Measurements from ENCODE around the gene OLIG2. TPM values are rescaled to one million over a fixed set of nuclear protein-coding genes. Genes with fewer than 3 reads are reported as not detected.

The OLIG2 gene
- total RNA-seq, 2 donors from 2014 or later, result 0.53 TPM; not detected in 1

DNA sequence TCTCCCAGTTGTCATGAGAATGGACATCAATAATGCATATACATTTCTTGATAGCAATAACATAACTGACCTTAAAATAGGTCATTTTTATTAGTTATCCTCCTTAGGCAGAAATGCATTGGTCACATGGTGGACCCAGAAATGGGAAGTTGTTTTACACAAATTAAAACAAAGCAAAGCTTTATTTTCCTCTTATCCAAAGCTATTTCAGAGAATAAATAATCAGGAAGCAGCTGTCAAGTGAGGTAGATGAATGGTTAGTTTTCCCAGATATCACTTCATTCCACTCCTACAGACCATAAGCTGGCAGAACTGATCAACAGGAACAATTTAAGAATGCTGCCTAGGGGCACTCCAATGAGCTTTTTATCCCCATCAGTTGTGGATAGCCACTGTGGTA is 28.2 kb downstream of the OLIG2 start:
- DNase-seq, result no peak
- H3K27me3 Mint-ChIP-seq (ENCODE audit: insufficient read depth), result peaks cover 11% of the 10 kb centered on the region
- H3K9me3 ChIP-seq (ENCODE audit: control insufficient read depth, low read length), result no peaks in the 10 kb centered on the region
- H3K4me1 ChIP-seq (ENCODE audit: control insufficient read depth, insufficient read depth, low read length), result no peaks in the 10 kb centered on the region
- H3K27ac Mint-ChIP-seq, result no peak overlapping the region
- H3K36me3 ChIP-seq (ENCODE audit: control insufficient read depth, insufficient read depth, low read length), result no peaks in the 10 kb centered on the region
- no peaks in the 10 kb centered on the region for H3K4me1 Mint-ChIP-seq
- H3K4me3 Mint-ChIP-seq, result no peak overlapping the region
- H3K4me3 ChIP-seq (ENCODE audit: low read length), result no peak overlapping the region
- H3K27me3 ChIP-seq (ENCODE audit: control insufficient read depth, insufficient read depth, low read length, poor library complexity, severe bottlenecking), result peaks cover 35% of the 10 kb centered on the region
- H3K9me3 Mint-ChIP-seq, result no peaks in the 10 kb centered on the region
- no peak overlapping the region for H3K27ac ChIP-seq (ENCODE audit: low read depth, low read length)
- H3K36me3 Mint-ChIP-seq (ENCODE audit: low read depth), result no peaks in the 10 kb centered on the region
- TF ChIP-seq, protein P1, sequence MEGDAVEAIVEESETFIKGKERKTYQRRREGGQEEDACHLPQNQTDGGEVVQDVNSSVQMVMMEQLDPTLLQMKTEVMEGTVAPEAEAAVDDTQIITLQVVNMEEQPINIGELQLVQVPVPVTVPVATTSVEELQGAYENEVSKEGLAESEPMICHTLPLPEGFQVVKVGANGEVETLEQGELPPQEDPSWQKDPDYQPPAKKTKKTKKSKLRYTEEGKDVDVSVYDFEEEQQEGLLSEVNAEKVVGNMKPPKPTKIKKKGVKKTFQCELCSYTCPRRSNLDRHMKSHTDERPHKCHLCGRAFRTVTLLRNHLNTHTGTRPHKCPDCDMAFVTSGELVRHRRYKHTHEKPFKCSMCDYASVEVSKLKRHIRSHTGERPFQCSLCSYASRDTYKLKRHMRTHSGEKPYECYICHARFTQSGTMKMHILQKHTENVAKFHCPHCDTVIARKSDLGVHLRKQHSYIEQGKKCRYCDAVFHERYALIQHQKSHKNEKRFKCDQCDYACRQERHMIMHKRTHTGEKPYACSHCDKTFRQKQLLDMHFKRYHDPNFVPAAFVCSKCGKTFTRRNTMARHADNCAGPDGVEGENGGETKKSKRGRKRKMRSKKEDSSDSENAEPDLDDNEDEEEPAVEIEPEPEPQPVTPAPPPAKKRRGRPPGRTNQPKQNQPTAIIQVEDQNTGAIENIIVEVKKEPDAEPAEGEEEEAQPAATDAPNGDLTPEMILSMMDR (conservative IDR thresholded peaks at IDR 0.05), result no peak
- no peak overlapping the region for H3K9ac ChIP-seq (ENCODE audit: extremely low read depth, low read length, poor library complexity, severe bottlenecking)

DNA sequence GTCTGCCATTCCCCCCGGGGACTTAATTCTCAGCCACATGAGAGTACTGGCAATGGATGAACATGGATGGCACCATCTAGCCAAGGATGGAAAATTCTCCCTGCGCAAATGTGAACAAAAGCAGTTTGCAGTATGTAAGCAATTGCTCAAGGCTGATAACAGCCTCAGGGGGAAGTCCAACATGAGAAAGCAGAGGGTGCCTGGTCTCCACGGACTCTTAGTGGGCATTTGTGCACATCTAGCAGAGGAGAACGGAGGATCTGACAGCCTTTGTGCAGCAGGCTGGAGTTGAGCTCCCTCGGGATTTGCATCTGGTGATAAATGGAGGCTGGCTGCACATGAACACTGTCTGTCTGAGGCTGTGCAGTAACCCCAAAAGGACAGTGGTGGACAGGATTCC is 30.3 kb downstream of the OLIG2 start:
- no peaks in the 10 kb centered on the region for H3K9me3 ChIP-seq (ENCODE audit: control insufficient read depth, low read length)
- Mint-ChIP-seq H3K4me1 (no peaks in the 10 kb centered on the region), H3K4me3 (no peak overlapping the region), H3K27me3 (ENCODE audit: insufficient read depth) (peaks cover 27% of the 10 kb centered on the region), H3K36me3 (ENCODE audit: low read depth) (no peaks in the 10 kb centered on the region), H3K27ac (no peak overlapping the region), H3K9me3 (no peaks in the 10 kb centered on the region)
- H3K9ac ChIP-seq (ENCODE audit: extremely low read depth, low read length, poor library complexity, severe bottlenecking), result no peak overlapping the region
- H3K27me3 ChIP-seq (ENCODE audit: control insufficient read depth, insufficient read depth, low read length, poor library complexity, severe bottlenecking), result peaks cover 42% of the 10 kb centered on the region
- no peak for DNase-seq
- H3K4me1 ChIP-seq (ENCODE audit: control insufficient read depth, insufficient read depth, low read length), result no peaks in the 10 kb centered on the region
- WGBS, 2 experiments (ENCODE audit: insufficient coverage in 1 of 2, insufficient read length in 1 of 2), result 88 to 92% methylated on average over 5 of the region's 5 CpGs
- TF ChIP-seq, protein P1 (conservative IDR thresholded peaks at IDR 0.05), result no peak
- no peaks in the 10 kb centered on the region for H3K36me3 ChIP-seq (ENCODE audit: control insufficient read depth, insufficient read depth, low read length)
- H3K27ac ChIP-seq (ENCODE audit: low read depth, low read length), result no peak overlapping the region
- H3K4me3 ChIP-seq (ENCODE audit: low read length), result no peak overlapping the region

DNA sequence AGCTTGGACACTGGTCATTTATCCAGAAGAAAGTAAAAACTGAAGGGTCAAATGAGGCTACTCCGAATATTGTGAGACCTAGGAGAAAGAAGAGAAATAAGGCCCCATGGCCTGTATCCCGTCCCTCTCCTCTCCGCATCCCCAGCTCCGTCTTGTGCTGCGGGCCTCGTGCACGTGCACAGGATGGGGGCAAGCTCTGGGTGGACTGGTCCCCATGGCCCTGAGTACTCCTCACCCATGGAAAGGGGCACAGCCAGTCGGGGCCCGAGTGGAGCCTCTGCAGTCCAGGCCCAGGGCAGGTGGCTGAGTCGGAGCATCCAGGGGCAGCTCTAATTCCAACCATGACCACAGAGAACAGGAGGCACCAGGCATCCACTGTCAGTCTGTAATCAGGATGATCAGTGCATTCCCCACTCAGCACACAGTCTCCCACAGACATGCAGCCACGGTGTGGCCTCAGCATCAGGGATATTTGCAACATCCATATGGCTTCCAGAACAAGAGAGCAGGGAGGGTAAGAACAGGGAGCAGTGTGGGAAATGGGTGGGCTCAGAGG is 31.7 kb downstream of the OLIG2 start:
- Mint-ChIP-seq H3K4me1 (no peaks in the 10 kb centered on the region), H3K36me3 (ENCODE audit: low read depth) (no peaks in the 10 kb centered on the region), H3K9me3 (no peaks in the 10 kb centered on the region), H3K4me3 (no peak overlapping the region), H3K27me3 (ENCODE audit: insufficient read depth) (peaks cover 36% of the 10 kb centered on the region), H3K27ac (no peak overlapping the region)
- H3K9ac ChIP-seq (ENCODE audit: extremely low read depth, low read length, poor library complexity, severe bottlenecking), result no peak overlapping the region
- WGBS, 2 experiments (ENCODE audit: insufficient coverage in 1 of 2, insufficient read length in 1 of 2), result 88 to 100% methylated on average over 7 to 11 of the region's 11 CpGs
- TF ChIP-seq, protein P1 (conservative IDR thresholded peaks at IDR 0.05), result no peak
- H3K27me3 ChIP-seq (ENCODE audit: control insufficient read depth, insufficient read depth, low read length, poor library complexity, severe bottlenecking), result peaks cover 49% of the 10 kb centered on the region
- H3K9me3 ChIP-seq (ENCODE audit: control insufficient read depth, low read length), result no peaks in the 10 kb centered on the region
- H3K4me1 ChIP-seq (ENCODE audit: control insufficient read depth, insufficient read depth, low read length), result no peaks in the 10 kb centered on the region
- no peak for DNase-seq
- H3K36me3 ChIP-seq (ENCODE audit: control insufficient read depth, insufficient read depth, low read length), result no peaks in the 10 kb centered on the region
- no peak overlapping the region for H3K4me3 ChIP-seq (ENCODE audit: low read length)
- H3K27ac ChIP-seq (ENCODE audit: low read depth, low read length), result no peak overlapping the region

Data from endodermal cell (in vitro differentiated cells).